HG02610 (cell line): ENCODE results near the gene ITGB3BP.
"Not testable (repeated sequence)": the region's sequence is repeated elsewhere in the genome, so short reads cannot be mapped to it uniquely, and the experiment has no call there.

ENCODE experiments used
- ATAC-seq: cut with Tn5 transposase; IDR thresholded peaks from one replicate; pipeline ENCODE4 v1.9.1; 2021; ENCODE audit warnings: mild to moderate bottlenecking, moderate library complexity; ENCODE audit not compliant: unreplicated experiment

Gene ITGB3BP

GRCh38 chr1:63423649-63424048 lies 99.4 kb downstream of the ITGB3BP start:
- ATAC-seq: no peak

DNA sequence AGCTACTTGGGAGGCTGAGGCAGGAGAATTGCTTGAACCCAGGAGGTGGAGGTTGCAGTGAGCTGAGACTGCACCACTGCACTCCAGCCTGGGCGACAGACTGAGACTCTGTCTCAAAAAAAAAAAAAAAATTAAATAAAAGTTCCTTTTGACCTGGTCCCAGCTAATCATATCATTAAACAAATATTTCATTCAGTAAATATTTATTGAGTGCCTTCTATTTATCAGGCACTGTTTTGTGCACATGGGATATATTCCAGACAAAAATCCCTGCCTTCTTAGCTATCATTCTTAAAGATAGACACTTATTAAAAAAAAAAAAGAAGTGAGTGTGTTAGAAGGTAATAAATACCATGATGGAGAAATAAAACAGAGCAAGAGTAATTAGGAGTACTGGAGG lies 102.3 kb downstream of the ITGB3BP start:
- not testable (repeated sequence) for ATAC-seq

- ATAC-seq: no peak
These were observed 104.9 kb downstream of the ITGB3BP start for GRCh38 chr1:63418101-63418500.

DNA sequence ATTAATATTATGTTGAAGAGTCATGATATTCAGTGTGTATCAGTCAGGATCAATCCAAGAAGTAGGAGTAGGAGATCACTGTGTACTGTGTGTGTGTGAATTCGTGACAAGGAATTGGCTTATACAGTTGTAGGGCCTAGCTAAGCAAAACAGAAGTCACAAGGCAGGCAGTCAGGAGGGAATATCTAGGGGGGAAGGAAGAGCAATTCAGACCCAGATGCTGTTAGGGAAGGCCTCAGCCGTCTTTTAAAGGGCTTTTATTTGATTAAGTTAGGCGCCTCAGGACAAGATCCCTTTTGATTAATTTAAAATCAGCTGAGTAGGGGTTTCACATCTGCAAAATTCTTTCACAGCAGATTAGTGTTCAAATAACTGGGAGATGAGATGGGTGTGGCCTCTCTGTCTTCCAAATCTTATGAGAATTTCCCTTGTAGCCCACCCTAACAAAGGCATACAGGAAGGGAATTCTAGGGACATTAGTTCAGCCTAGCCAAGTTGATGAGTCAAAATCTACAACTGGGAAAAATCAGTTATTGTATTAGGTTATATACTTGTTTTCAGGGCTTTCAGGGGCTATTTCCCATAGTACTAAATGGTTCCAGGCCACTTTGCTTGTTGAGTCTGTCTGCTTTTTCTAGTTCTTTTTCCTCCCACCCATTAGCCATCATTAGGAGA lies 108.2 kb downstream of the ITGB3BP start:
- ATAC-seq: no peak

DNA sequence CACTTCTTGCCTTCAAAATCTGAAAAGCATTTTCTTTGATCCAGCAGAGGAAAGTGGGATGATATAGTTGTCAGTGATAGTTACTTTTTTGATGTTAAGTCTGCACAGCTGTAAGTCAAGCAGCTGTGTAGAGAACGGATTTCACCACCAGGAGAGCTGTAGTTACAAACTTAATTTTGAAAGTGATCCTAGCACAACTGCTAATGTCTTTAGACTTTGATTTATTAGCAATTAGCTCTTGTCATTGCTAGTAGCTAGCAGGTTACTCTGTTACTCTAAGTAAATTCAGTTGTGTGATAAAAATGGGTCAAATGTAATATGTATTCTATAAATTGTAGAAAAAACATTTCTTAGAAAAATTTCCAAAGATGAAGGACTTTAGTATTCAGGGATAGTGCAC lies 109.6 kb downstream of the ITGB3BP start:
- no peak for ATAC-seq

- ATAC-seq: no peak
These were observed 112.0 kb downstream of the ITGB3BP start for GRCh38 chr1:63411066-63411465.

DNA sequence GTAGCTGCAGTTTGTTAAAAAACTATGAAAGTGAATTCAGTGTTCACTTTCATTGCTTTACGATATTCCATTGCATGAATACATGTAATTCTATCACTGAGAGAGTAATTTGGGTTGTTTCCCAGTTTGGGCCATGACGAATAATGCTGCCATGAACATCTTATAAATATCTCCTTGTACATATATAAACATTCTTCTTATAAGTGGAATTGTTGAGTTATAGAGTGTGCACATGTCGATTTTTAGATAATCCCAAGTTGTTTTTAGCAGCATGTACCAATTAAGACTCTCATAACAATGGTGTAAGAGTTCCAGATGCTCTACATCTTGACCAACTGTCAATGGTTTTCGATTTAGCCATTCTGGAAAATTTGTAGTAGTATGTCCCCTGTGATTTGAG lies 114.7 kb downstream of the ITGB3BP start:
- ATAC-seq: no peak

GRCh38 chr1:63407002-63407401 lies 116.0 kb downstream of the ITGB3BP start:
- no peak for ATAC-seq

- no peak for ATAC-seq
These were observed 117.0 kb downstream of the ITGB3BP start for GRCh38 chr1:63405987-63406386.

- ATAC-seq: no peak
These were observed 118.0 kb downstream of the ITGB3BP start for GRCh38 chr1:63405021-63405420.

GRCh38 chr1:63403386-63403785 lies 119.6 kb downstream of the ITGB3BP start:
- peak; percentile 62 for ATAC-seq

DNA sequence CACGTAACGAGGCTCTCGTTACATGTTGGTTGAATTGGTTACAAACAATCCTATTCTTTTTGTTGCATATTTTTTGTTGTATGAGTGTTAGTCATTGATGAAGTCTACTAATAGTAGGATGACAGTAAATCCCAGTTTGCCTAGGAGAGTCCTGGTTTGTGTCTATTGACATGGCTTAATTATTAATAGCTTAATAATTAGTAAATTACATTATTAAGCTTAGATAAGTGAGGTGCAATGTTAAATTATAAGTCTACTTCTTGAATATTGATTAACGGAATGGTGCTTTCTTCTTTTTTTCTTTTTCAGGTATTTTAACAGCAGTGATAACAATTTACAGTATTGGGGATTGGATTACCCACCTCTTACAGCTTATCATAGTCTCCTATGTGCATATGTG lies 121.1 kb downstream of the ITGB3BP start:
- ATAC-seq: no peak
